BE2C (cell line): ENCODE measurements around the gene EXOC4.

ENCODE experiments used
- DNase-seq: peaks from one replicate; pipeline ENCODE4 v3.0.0-alpha.2; 2020
- H3K27me3 ChIP-seq: fragments of 250-450 bp; sonication (Bioruptor Pico); 2 replicates; pipeline ENCODE4 v1.5.1; 2020; ENCODE audit warnings: mild to moderate bottlenecking
- H3K36me3 ChIP-seq: fragments of 250-450 bp; sonication (Bioruptor Pico); 2 replicates; pipeline ENCODE4 v1.5.1; 2020; ENCODE audit warnings: mild to moderate bottlenecking
- H3K4me1 ChIP-seq: fragments of 250-450 bp; sonication (Bioruptor Pico); 2 replicates; pipeline ENCODE4 v1.5.1; 2020
- H3K4me3 ChIP-seq: 2 replicates; pipeline ENCODE4 v1.5.1; 2011; ENCODE audit warnings: low read depth, low read length
- H3K9me3 ChIP-seq: fragments of 250-450 bp; sonication (Bioruptor Pico); 2 replicates; pipeline ENCODE4 v1.5.1; 2020
- TF ChIP-seq, protein P1 (sequence below): IDR thresholded peaks from 2 replicates; pipeline ENCODE4 v1.5.1; 2012; ENCODE audit warnings: mild to moderate bottlenecking, low read depth, low read length

EXOC4 gene

DNA sequence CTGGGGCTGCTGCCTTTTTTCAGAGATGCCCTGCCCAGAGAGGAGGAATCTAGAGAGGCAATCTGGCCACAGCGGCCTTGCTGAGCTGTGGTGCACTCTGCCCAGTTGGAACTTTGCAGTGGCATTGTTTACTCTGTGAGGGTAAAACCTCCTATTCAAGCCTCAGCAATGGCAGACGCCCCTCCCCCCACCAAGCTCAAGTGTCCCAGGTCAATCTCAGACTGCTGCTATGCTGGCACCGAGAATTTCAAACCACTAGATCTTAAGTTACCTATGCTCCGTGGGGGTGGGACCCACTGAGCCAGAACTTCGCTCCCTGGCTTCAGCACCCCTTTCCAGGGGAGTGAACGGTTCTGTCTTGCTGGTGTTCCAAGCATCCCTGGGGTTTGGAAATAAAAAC is 77.2 kb downstream of the EXOC4 start:
- H3K27me3 ChIP-seq, result no peaks in the 10 kb centered on the region
- TF ChIP-seq, protein P1, sequence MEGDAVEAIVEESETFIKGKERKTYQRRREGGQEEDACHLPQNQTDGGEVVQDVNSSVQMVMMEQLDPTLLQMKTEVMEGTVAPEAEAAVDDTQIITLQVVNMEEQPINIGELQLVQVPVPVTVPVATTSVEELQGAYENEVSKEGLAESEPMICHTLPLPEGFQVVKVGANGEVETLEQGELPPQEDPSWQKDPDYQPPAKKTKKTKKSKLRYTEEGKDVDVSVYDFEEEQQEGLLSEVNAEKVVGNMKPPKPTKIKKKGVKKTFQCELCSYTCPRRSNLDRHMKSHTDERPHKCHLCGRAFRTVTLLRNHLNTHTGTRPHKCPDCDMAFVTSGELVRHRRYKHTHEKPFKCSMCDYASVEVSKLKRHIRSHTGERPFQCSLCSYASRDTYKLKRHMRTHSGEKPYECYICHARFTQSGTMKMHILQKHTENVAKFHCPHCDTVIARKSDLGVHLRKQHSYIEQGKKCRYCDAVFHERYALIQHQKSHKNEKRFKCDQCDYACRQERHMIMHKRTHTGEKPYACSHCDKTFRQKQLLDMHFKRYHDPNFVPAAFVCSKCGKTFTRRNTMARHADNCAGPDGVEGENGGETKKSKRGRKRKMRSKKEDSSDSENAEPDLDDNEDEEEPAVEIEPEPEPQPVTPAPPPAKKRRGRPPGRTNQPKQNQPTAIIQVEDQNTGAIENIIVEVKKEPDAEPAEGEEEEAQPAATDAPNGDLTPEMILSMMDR, result no peak
- H3K4me3 ChIP-seq, result no peak overlapping the region
- no peaks in the 10 kb centered on the region for H3K9me3 ChIP-seq
- H3K36me3 ChIP-seq, result peaks cover 7% of the 10 kb centered on the region
- no peaks in the 10 kb centered on the region for H3K4me1 ChIP-seq
- no peak for DNase-seq

DNA sequence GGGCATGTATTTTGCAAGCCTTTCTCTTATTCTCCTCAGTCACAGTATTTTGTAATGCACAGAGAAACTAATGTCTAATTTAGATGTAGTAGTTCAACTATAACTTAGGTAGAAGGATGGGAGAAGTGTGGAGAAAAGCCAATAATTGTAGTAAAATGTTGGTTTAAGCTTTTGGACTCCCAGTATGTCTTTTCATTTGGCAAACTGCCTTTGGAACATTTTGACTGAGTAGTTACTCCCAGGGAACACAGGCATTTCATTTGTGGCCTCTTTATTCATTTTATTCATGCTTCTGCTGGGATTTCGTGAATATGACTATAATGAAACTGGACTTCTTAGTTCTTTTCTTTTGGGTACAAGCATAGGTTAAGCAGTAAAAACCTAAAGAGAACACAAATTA is 79.0 kb downstream of the EXOC4 start:
- Histone ChIP-seq H3K27me3 (no peaks in the 10 kb centered on the region), H3K4me3 (no peak overlapping the region), H3K36me3 (peaks cover 9% of the 10 kb centered on the region), H3K4me1 (no peaks in the 10 kb centered on the region), H3K9me3 (no peaks in the 10 kb centered on the region)
- TF ChIP-seq, protein P1, result no peak
- DNase-seq, result no peak

DNA sequence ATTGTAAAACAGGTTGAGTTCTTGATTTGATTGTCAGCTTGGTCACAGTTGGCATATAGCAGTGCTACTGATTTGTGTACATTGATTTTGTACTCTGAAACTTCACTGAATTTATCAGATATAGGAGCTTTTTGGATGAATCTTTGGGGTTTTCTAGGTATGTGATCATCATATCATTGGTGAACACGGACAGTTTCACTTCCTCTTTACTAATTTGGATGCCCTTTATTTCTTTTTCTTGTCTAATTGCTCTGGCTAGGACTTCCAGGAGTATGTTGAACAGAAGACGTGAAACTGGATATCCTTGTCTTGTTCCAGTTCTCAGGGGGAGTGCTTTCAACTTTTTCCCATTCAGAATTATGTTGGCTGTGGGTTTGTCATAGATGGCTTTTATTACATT is 86.9 kb downstream of the EXOC4 start:
- TF ChIP-seq, protein P1, result no peak
- H3K36me3 ChIP-seq, result peaks cover 6% of the 10 kb centered on the region
- H3K9me3 ChIP-seq, result no peaks in the 10 kb centered on the region
- DNase-seq, result no peak
- H3K27me3 ChIP-seq, result no peaks in the 10 kb centered on the region
- peaks cover 2% of the 10 kb centered on the region; the same call in 1 of the 2 replicates for H3K4me1 ChIP-seq
- H3K4me3 ChIP-seq, result no peak overlapping the region

DNA sequence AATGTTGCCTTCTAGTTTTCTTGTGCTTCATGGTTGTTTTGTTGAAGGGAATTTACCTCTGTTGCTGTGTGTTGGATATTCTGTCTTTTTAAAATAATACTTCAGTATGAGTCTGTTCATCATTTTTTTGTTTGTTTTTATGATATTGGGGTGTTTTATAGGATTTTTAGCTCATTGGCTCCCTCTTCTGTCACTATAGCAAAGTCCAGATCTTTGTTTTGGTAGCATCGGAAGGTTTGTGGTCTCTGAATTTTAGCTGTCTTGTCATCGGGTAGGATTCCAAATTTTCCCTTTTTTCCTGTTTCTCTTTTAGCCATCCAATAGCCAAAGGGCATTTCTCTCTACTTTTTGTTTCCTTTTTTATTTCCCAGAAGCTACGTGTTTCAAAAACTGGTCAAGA is 91.4 kb downstream of the EXOC4 start:
- Histone ChIP-seq H3K4me1 (peaks cover 12% of the 10 kb centered on the region), H3K4me3 (no peak overlapping the region), H3K36me3 (no peaks in the 10 kb centered on the region), H3K9me3 (no peaks in the 10 kb centered on the region), H3K27me3 (no peaks in the 10 kb centered on the region)
- TF ChIP-seq, protein P1, result peak; percentile 77
- DNase-seq, result no peak

DNA sequence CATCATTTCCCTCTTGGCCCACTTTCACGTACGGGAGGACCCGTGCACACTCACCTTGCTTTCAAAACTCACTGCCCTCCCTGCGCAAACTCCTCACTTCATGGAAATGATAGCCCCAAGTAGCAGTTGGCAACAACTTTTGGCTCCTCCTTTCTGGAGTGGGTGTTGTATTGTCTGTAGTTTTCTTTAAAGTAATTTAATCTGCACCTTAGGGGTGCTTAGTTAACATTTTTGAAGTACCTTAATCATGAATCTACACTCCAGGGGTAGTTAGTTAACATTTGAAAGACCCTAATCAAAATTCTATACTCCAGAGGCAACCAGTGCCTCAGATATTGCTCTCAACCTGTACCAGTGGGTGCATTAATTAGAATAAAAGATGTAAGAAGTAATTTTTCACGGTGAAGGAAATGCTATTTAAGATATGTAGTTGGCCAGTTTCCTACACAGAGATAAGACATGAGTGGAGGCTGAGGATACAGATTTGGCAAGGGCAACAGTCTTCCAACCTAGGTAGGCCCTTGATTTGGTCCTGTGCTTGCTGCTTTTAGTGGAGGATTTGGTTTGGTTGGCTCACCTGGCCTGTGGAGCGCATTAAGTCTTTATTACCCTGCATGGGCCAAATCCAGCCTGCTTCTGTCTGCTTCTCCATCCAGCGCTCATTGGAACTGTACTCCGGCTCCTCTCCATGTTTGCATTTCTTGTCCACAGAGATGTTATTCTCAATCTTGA is 93.0 kb downstream of the EXOC4 start:
- H3K9me3 ChIP-seq, result no peaks in the 10 kb centered on the region
- no peaks in the 10 kb centered on the region for H3K36me3 ChIP-seq
- no peaks in the 10 kb centered on the region for H3K27me3 ChIP-seq
- peaks cover 12% of the 10 kb centered on the region for H3K4me1 ChIP-seq
- DNase-seq, result no peak
- TF ChIP-seq, protein P1, result no peak
- no peak overlapping the region for H3K4me3 ChIP-seq

DNA sequence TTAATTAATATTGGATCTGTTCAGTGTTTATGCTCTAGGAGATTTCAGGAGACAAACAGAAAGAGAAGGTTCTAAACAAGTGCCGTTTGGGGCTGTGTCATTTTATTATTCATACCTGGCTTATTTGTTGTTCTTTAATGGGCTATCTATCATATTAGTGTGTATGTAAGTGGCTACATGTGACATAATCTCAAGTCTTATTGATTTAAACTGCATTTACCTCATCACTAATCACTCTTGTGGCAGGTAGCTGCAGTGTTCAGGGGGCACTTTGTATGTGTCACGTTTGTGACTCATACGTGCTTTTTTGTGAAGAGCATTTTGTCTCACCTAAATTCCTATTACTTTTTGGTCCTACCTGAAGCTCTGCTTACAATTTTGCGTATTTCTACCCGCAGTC is 95.4 kb downstream of the EXOC4 start:
- Histone ChIP-seq H3K27me3 (no peaks in the 10 kb centered on the region), H3K36me3 (no peaks in the 10 kb centered on the region), H3K4me1 (peaks cover 12% of the 10 kb centered on the region), H3K4me3 (no peak overlapping the region), H3K9me3 (0 out of 2 replicates have a peak, but pooled peaks cover 2% of the 10 kb centered on the region)
- DNase-seq, result no peak
- TF ChIP-seq, protein P1, result no peak
